ENCODE measurements around the gene TNRC6B. TPM values are rescaled to one million over a fixed set of nuclear protein-coding genes. Genes with fewer than 3 reads are reported as not detected.

TNRC6B gene
- polyA plus RNA-seq, 1 donor (not counting 4 experiments of a cell fraction or from before 2014, with no cell fraction given), result 5.6 TPM

- Histone ChIP-seq H3K4me2 (ENCODE audit: control insufficient read depth, extremely low read depth, insufficient read depth, low read depth, low read length) (peak overlapping the region; percentile 81), H3K27me3 (ENCODE audit: control insufficient read depth, extremely low read depth, insufficient read depth, low read length) (no peaks in the 10 kb centered on the region), H3K9ac (ENCODE audit: control insufficient read depth, extremely low read depth, insufficient read depth, low read length) (no peak overlapping the region), H3K9me3 (ENCODE audit: control insufficient read depth, low read depth, low read length) (no peaks in the 10 kb centered on the region), H2AFZ (ENCODE audit: control insufficient read depth, low read length) (no peak overlapping the region), H3K4me3 (ENCODE audit: control insufficient read depth in 2 of 3, extremely low read depth in 1 of 3, insufficient read depth in 2 of 3, low read depth in 1 of 3, low read length in 3 of 3) (peak overlapping the region in 2 of 3 experiments; percentile 87 to 96), H3K79me2 (ENCODE audit: control insufficient read depth, insufficient read depth, low read length) (peaks cover 67% of the 10 kb centered on the region), H3K4me1 (ENCODE audit: control insufficient read depth, extremely low read depth, insufficient read depth, low read length) (peaks cover 38% of the 10 kb centered on the region), H4K20me1 (ENCODE audit: control insufficient read depth, extremely low read depth, insufficient read depth, low read length) (no peaks in the 10 kb centered on the region), H3K27ac (ENCODE audit: control insufficient read depth, insufficient read depth, low read length) (no peak overlapping the region), H3K36me3 (ENCODE audit: control insufficient read depth in 2 of 2, extremely low read depth in 1 of 2, insufficient read depth in 2 of 2, low read length in 2 of 2) (no peaks in the 10 kb centered on the region), H3K9me1 (ENCODE audit: control insufficient read depth, extremely low read depth, insufficient read depth, low read length) (no peaks in the 10 kb centered on the region)
- FAIRE-seq, result no peak
- dilution Hi-C loops (cut with MboI; ENCODE audit: extremely low pct_ligation_motif_present, low sequenced_read_pairs), result no loop called here
- DNase-seq (ENCODE audit: low read depth, low spot score), result no peak
- no peak for TF ChIP-seq EZH2 (IDR thresholded peaks at IDR 0.05; ENCODE audit: low read length)
- TF ChIP-seq, protein P1, sequence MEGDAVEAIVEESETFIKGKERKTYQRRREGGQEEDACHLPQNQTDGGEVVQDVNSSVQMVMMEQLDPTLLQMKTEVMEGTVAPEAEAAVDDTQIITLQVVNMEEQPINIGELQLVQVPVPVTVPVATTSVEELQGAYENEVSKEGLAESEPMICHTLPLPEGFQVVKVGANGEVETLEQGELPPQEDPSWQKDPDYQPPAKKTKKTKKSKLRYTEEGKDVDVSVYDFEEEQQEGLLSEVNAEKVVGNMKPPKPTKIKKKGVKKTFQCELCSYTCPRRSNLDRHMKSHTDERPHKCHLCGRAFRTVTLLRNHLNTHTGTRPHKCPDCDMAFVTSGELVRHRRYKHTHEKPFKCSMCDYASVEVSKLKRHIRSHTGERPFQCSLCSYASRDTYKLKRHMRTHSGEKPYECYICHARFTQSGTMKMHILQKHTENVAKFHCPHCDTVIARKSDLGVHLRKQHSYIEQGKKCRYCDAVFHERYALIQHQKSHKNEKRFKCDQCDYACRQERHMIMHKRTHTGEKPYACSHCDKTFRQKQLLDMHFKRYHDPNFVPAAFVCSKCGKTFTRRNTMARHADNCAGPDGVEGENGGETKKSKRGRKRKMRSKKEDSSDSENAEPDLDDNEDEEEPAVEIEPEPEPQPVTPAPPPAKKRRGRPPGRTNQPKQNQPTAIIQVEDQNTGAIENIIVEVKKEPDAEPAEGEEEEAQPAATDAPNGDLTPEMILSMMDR (optimal IDR thresholded peaks at IDR 0.05 in 1 of 3, IDR thresholded peaks at IDR 0.05 in 1 of 3, conservative IDR thresholded peaks at IDR 0.05 in 1 of 3; ENCODE audit: extremely low read depth in 1 of 3, insufficient read depth in 2 of 3, low read length in 3 of 3), result no peak
Measured at GRCh38 chr22:40180403-40180802, 2.7 kb downstream of the TNRC6B start.

DNA sequence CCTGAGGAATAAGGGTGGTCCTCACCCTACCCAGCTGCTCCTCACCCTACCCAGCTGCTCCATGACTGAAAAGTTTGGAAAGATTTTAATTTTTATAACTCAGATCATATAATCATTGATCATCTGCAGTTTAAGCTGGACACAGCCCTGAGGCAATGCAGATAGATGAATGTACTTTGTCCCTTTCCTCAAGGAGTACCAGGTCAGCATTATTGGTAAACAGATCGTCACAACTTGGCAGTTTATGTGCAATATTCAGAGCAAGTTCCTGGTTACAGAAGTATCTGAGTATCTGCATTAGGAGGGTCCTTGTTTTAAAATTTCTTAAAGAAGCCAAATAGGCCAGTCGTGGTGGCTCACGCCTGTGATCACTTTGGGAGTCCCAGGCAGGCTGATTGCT is 3.6 kb downstream of the TNRC6B start:
- Histone ChIP-seq H3K4me1 (ENCODE audit: control insufficient read depth, extremely low read depth, insufficient read depth, low read length) (peaks cover 44% of the 10 kb centered on the region), H3K27ac (ENCODE audit: control insufficient read depth, insufficient read depth, low read length) (no peak overlapping the region), H2AFZ (ENCODE audit: control insufficient read depth, low read length) (no peak overlapping the region), H3K79me2 (ENCODE audit: control insufficient read depth, insufficient read depth, low read length) (peaks cover 76% of the 10 kb centered on the region), H4K20me1 (ENCODE audit: control insufficient read depth, extremely low read depth, insufficient read depth, low read length) (no peaks in the 10 kb centered on the region), H3K36me3 (ENCODE audit: control insufficient read depth in 2 of 2, extremely low read depth in 1 of 2, insufficient read depth in 2 of 2, low read length in 2 of 2) (no peaks in the 10 kb centered on the region), H3K27me3 (ENCODE audit: control insufficient read depth, extremely low read depth, insufficient read depth, low read length) (no peaks in the 10 kb centered on the region), H3K4me2 (ENCODE audit: control insufficient read depth, extremely low read depth, insufficient read depth, low read depth, low read length) (no peak overlapping the region), H3K9me3 (ENCODE audit: control insufficient read depth, low read depth, low read length) (no peaks in the 10 kb centered on the region), H3K9me1 (ENCODE audit: control insufficient read depth, extremely low read depth, insufficient read depth, low read length) (no peaks in the 10 kb centered on the region), H3K9ac (ENCODE audit: control insufficient read depth, extremely low read depth, insufficient read depth, low read length) (no peak overlapping the region), H3K4me3 (ENCODE audit: control insufficient read depth in 2 of 3, extremely low read depth in 1 of 3, insufficient read depth in 2 of 3, low read depth in 1 of 3, low read length in 3 of 3) (no peak overlapping the region)
- FAIRE-seq (no peak), DNase-seq (ENCODE audit: low read depth, low spot score) (no peak)
- TF ChIP-seq, protein P1 (optimal IDR thresholded peaks at IDR 0.05 in 1 of 3, IDR thresholded peaks at IDR 0.05 in 1 of 3, conservative IDR thresholded peaks at IDR 0.05 in 1 of 3; ENCODE audit: extremely low read depth in 1 of 3, insufficient read depth in 2 of 3, low read length in 3 of 3), result no peak
- no peak for TF ChIP-seq EZH2 (IDR thresholded peaks at IDR 0.05; ENCODE audit: low read length)
- dilution Hi-C loops (cut with MboI; ENCODE audit: extremely low pct_ligation_motif_present, low sequenced_read_pairs), result no loop called here

Data from keratinocyte (primary cell).